BLaER1 (cell line): ENCODE results near the gene TMEM259.

ENCODE experiments used
- H3K27ac ChIP-seq: shearing (Covaris generic); formaldehyde crosslinking; 2 replicates; pipeline ENCODE4 v1.8.1; 2022
- H3K27me3 ChIP-seq: shearing (Covaris generic); formaldehyde crosslinking; 2 replicates; pipeline ENCODE4 v1.8.1; 2022
- H3K36me3 ChIP-seq: shearing (Covaris generic); formaldehyde crosslinking; 2 replicates; pipeline ENCODE4 v1.8.1; 2022
- H3K4me1 ChIP-seq: shearing (Covaris generic); formaldehyde crosslinking; 2 replicates; pipeline ENCODE4 v1.8.1; 2022
- H3K4me2 ChIP-seq: shearing (Covaris generic); formaldehyde crosslinking; 2 replicates; pipeline ENCODE4 v1.8.1; 2022
- H3K4me3 ChIP-seq: shearing (Covaris generic); formaldehyde crosslinking; 2 replicates; pipeline ENCODE4 v1.8.1; 2022
- H3K9ac ChIP-seq: shearing (Covaris generic); formaldehyde crosslinking; 2 replicates; pipeline ENCODE4 v1.8.1; 2022
- H3K9me3 ChIP-seq: shearing (Covaris generic); formaldehyde crosslinking; 2 replicates; pipeline ENCODE4 v1.8.1; 2022
- H4K20me1 ChIP-seq: shearing (Covaris generic); formaldehyde crosslinking; 2 replicates; pipeline ENCODE4 v1.8.1; 2022
- Cebpa-rat ChIP-seq: shearing (Covaris generic); IDR thresholded peaks from 2 replicates; pipeline ENCODE4 v1.8.1; 2022

TMEM259 gene

GRCh38 chr19:1020868-1021425, at the start of gene TMEM259:
Gene TMEM259 (minus strand): TSS chr19:1021123. CDS start chr19:1020996, 127 bp downstream.
- Histone ChIP-seq H4K20me1 (peaks cover 49% of the 10 kb centered on the region), H3K27ac (peak within 1 kb of the TSS; percentile 98), H3K4me2 (peak within 1 kb of the TSS; percentile 99), H3K36me3 (peaks cover 31% of the 10 kb centered on the region), H3K27me3 (peaks cover 2% of the 10 kb centered on the region), H3K9me3 (no peaks in the 10 kb centered on the region), H3K9ac (peak within 1 kb of the TSS; percentile 99), H3K4me3 (peak within 1 kb of the TSS; percentile 99), H3K4me1 (peaks cover 58% of the 10 kb centered on the region)
- TF ChIP-seq Cebpa-rat, result no peak

GRCh38 chr19:1070576-1070930, 49.6 kb upstream of the TMEM259 start:
- Histone ChIP-seq H3K36me3 (peaks cover 59% of the 10 kb centered on the region), H3K9ac (no peak overlapping the region), H3K4me2 (peak overlapping the region; percentile 22; the same call in 1 of the 2 replicates), H3K27me3 (no peaks in the 10 kb centered on the region), H3K9me3 (no peaks in the 10 kb centered on the region), H4K20me1 (peaks cover 60% of the 10 kb centered on the region), H3K4me3 (no peak overlapping the region), H3K27ac (no peak overlapping the region), H3K4me1 (peaks cover 84% of the 10 kb centered on the region)
- no peak for TF ChIP-seq Cebpa-rat

- no peak for TF ChIP-seq Cebpa-rat
- Histone ChIP-seq H3K36me3 (peaks cover 49% of the 10 kb centered on the region), H3K4me1 (peaks cover 87% of the 10 kb centered on the region), H3K4me3 (peak overlapping the region; percentile 90), H4K20me1 (peaks cover 50% of the 10 kb centered on the region), H3K9me3 (no peaks in the 10 kb centered on the region), H3K27me3 (no peaks in the 10 kb centered on the region), H3K27ac (peak overlapping the region; percentile 90), H3K4me2 (peak overlapping the region; percentile 94), H3K9ac (peak overlapping the region; percentile 87)
Measured at GRCh38 chr19:1069009-1069779, 48.3 kb upstream of the TMEM259 start.

- Histone ChIP-seq H3K4me3 (peak overlapping the region; percentile 90), H3K27ac (peak overlapping the region; percentile 90), H3K36me3 (peaks cover 41% of the 10 kb centered on the region), H3K27me3 (no peaks in the 10 kb centered on the region), H3K4me2 (peak overlapping the region; percentile 94), H3K9me3 (no peaks in the 10 kb centered on the region), H3K9ac (peak overlapping the region; percentile 87), H3K4me1 (peaks cover 86% of the 10 kb centered on the region), H4K20me1 (peaks cover 41% of the 10 kb centered on the region)
- peak; percentile 65; the same call in 1 of the 2 replicates for TF ChIP-seq Cebpa-rat
Measured at GRCh38 chr19:1068009-1069001, 47.4 kb upstream of the TMEM259 start.

- no peaks in the 10 kb centered on the region for H3K9me3 ChIP-seq
- H4K20me1 ChIP-seq, result peaks cover 33% of the 10 kb centered on the region
- TF ChIP-seq Cebpa-rat, result no peak
- H3K4me2 ChIP-seq, result peak overlapping the region; percentile 94
- H3K27ac ChIP-seq, result peak overlapping the region; percentile 90
- peak overlapping the region; percentile 87 for H3K9ac ChIP-seq
- peak overlapping the region; percentile 90 for H3K4me3 ChIP-seq
- no peaks in the 10 kb centered on the region for H3K27me3 ChIP-seq
- peaks cover 32% of the 10 kb centered on the region for H3K36me3 ChIP-seq
- H3K4me1 ChIP-seq, result peaks cover 77% of the 10 kb centered on the region
Measured at GRCh38 chr19:1067341-1067957, 46.5 kb upstream of the TMEM259 start.

- Histone ChIP-seq H4K20me1 (peaks cover 27% of the 10 kb centered on the region), H3K4me2 (peak within 1 kb of the TSS; percentile 94), H3K4me1 (peaks cover 71% of the 10 kb centered on the region), H3K36me3 (peaks cover 26% of the 10 kb centered on the region), H3K27me3 (no peaks in the 10 kb centered on the region), H3K9ac (peak within 1 kb of the TSS; percentile 87), H3K27ac (peak within 1 kb of the TSS; percentile 90), H3K9me3 (no peaks in the 10 kb centered on the region), H3K4me3 (peak within 1 kb of the TSS; percentile 90)
- TF ChIP-seq Cebpa-rat, result no peak
Measured at GRCh38 chr19:1066748-1067340, 45.9 kb upstream of the TMEM259 start, which contains the start of gene ARHGAP45. Gene ARHGAP45 (plus strand): TSS chr19:1067167. CDS start chr19:1067406, 239 bp downstream.

GRCh38 chr19:1066251-1066747, 45.4 kb upstream of the TMEM259 start:
- Histone ChIP-seq H4K20me1 (peaks cover 21% of the 10 kb centered on the region), H3K27ac (peak overlapping the region; percentile 90), H3K36me3 (peaks cover 21% of the 10 kb centered on the region), H3K4me2 (peak overlapping the region; percentile 94), H3K9me3 (no peaks in the 10 kb centered on the region), H3K4me3 (peak overlapping the region; percentile 90), H3K9ac (peak overlapping the region; percentile 87), H3K4me1 (peaks cover 66% of the 10 kb centered on the region), H3K27me3 (no peaks in the 10 kb centered on the region)
- no peak for TF ChIP-seq Cebpa-rat

DNA sequence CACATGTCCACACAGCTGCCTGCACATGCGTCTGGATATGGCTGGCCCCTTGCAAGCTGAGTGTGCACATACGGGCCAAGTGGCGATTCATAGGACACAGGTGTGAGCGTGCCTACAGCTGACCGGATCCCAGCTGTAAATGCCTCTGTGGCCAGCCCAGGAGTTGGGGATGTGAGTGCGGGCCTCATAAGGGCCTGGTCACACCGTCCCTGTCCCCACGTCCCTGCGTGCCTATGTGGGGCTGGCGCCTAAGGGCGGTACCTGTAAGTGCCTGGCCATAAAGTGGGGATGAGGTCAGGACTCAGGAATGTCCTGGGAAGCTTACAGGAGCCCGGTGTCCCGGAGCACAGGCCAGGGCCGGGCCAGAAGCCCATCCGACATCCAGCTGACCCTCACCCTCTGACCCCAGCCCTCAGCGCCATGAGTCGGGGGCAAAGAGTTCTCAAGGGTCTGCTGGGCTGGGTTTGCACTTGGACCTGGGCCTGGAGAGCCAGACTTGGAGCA, 44.7 kb upstream of the TMEM259 start:
- Histone ChIP-seq H3K4me2 (peak overlapping the region; percentile 94), H3K4me1 (peaks cover 59% of the 10 kb centered on the region), H3K9ac (0 out of 2 replicates have a peak overlapping the region, but pooled peaks have one; percentile 36), H3K27ac (no peak overlapping the region), H3K9me3 (no peaks in the 10 kb centered on the region), H3K4me3 (0 out of 2 replicates have a peak overlapping the region, but pooled peaks have one; percentile 34), H3K36me3 (peaks cover 14% of the 10 kb centered on the region), H3K27me3 (no peaks in the 10 kb centered on the region), H4K20me1 (peaks cover 15% of the 10 kb centered on the region)
- TF ChIP-seq Cebpa-rat, result no peak
